Ishikawa (cell line): ENCODE results near the gene PRDM16.

Experiments
- CEBPB ChIP-seq: IDR thresholded peaks from 2 replicates; pipeline ENCODE4 v1.6.1; 2012
- CREB1 ChIP-seq: IDR thresholded peaks from 2 replicates; pipeline ENCODE4 v1.6.1; 2012; ENCODE audit warnings: low read depth
- EGR1 ChIP-seq: IDR thresholded peaks from 2 replicates; pipeline ENCODE4 v1.6.1; 2012
- EP300 ChIP-seq: IDR thresholded peaks from 2 replicates; pipeline ENCODE4 v1.6.1; 2012; ENCODE audit warnings: borderline replicate concordance
- FOXM1 ChIP-seq: IDR thresholded peaks from 2 replicates; pipeline ENCODE4 v1.6.1; 2012; ENCODE audit warnings: low read depth, borderline replicate concordance
- TAF1 ChIP-seq: IDR thresholded peaks from 2 replicates; pipeline ENCODE4 v1.6.1; 2012; ENCODE audit warnings: low read depth, mild to moderate bottlenecking
- TCF12 ChIP-seq: IDR thresholded peaks from 2 replicates; pipeline ENCODE4 v1.6.1; 2012; ENCODE audit warnings: low read depth
- YY1 ChIP-seq: IDR thresholded peaks from 2 replicates; pipeline ENCODE4 v1.6.1; 2012; ENCODE audit warnings: low read depth

DNA sequence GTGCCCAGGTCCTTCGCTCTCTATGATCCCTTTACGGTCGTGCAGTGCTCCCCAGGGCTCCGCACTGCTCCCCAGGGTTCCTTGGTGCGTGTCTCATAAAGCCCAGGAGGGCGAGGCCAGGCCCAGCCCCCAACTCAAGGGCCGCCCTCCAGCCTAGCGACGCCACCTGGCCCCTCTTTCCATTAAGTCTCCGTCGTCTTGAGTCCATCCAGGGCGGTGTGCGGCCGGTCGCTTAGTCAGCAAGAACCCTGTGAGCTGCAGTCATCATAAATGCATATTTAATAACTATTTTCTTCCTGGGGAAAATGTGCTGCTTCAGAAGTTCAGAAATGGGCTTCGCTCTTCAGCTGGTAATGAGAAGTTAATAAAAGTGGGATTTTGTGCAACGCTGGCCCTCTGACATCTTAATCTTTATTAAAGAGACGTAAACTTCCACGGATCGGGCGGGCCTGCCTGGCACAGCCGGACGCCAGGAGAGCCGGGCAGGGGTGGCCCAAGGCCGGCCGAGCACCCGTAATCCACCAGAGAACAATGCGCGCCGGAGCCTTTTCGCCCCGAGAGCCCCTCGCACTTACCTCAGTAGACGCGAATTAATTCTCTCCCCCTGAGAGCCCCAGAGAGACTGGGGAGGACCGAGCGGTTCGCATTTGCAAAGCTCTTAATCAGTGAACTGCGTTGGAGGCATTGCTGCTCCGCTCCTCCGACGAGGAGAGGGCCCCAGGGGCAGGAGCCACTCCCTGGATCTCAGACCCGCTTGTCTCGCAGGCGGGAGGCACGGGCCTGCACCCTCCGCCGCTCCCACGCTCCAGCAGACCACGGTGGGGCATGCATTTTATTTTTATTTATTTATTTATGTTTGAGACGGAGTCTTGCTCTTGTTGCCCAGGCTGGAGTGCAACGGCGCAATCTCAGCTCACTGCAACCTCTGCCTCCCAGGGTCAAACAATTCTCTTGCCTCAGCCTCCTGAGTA lies 197.1 kb downstream of the PRDM16 start:
- TF ChIP-seq FOXM1: no peak
- TF ChIP-seq TAF1: no peak
- TF ChIP-seq EGR1: no peak
- TF ChIP-seq CREB1: no peak
- no peak for TF ChIP-seq CEBPB
- TF ChIP-seq YY1: no peak
- TF ChIP-seq EP300: no peak
- TF ChIP-seq TCF12: no peak
